GM21528 (cell line): Measurements from ENCODE around the gene MMP7.
A peak's percentile ranks its signal among the peaks of the same experiment; 100 is the strongest.

Experiments used
- ATAC-seq: cut with Tn5 transposase; IDR thresholded peaks from one replicate; pipeline ENCODE4 v1.9.1; 2021; ENCODE audit warnings: mild to moderate bottlenecking, moderate library complexity; ENCODE audit not compliant: unreplicated experiment, low FRiP score

The MMP7 gene

GRCh38 chr11:102530558-102530957 lies at the start of gene MMP7:
MMP7 (minus strand) TSS chr11:102530747; CDS start chr11:102530700, 47 bp downstream.
- ATAC-seq, result no peak

- peak; percentile 15 for ATAC-seq
Observed at GRCh38 chr11:102577723-102578122, 47.2 kb upstream of the MMP7 start.

DNA sequence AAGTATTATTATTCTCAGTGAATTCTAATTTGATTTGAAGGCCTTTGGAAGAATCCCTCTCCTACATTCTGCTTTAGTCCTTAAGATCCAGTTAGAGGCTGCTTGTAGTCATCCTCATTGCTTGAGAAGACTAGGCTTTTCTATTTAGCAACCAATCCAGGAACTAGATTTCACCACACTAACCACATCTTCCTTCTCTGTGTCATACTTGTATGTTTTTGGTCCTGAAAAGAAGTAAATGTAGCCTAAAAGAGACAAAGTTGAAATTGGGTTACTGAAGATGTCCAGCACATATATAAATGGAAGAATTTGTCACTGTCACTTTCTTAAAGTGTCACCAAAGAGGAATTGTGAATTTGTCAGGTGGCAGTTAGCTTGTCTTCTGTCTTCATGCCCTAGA lies 46.6 kb upstream of the MMP7 start:
- peak; percentile 62 for ATAC-seq

GRCh38 chr11:102576350-102576749 lies 45.8 kb upstream of the MMP7 start:
- no peak for ATAC-seq

DNA sequence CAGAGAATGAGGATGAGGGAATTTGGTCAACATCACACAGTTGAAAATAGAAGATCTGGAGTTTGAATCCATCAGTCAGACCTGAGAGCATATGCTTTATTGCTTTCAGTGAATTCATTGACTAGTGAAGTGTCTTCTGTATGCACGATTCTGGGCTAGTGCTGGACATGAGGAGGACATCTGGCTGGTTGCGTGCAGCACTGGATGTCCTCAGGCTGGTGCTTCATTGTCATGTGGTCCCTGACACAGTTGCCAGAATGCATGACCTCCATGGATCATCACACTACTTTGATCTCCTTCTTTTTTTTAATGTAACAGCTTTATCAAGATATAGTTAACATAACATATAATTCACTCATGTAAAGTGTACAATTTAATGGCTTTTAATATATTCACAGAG lies 44.5 kb upstream of the MMP7 start:
- no peak for ATAC-seq

GRCh38 chr11:102573851-102574250 lies 43.3 kb upstream of the MMP7 start:
- ATAC-seq, result no peak

- no peak for ATAC-seq
Observed at GRCh38 chr11:102572554-102573220, 42.1 kb upstream of the MMP7 start.

GRCh38 chr11:102568851-102569250 lies 38.3 kb upstream of the MMP7 start:
- no peak for ATAC-seq

DNA sequence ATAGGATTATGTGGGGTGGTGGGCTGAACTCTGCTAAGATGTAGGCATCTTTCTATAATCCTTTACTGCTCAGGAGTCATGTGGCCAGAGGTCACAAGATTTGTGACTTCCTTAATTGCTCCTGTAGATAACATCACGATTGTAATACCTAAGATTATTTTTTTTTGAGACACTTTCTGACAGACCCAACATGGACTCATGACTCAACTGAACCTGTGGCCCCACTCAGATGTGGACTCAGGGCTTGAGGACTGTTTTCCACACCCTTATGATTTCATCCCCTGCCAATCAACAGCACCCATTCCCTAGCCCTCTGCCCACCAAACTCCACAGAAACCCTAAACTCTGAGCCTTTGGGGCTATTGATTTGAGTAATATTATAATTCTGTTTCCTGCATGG lies 35.6 kb upstream of the MMP7 start:
- ATAC-seq, result no peak

GRCh38 chr11:102564110-102564509 lies 33.6 kb upstream of the MMP7 start:
- ATAC-seq, result peak; percentile 61

- ATAC-seq, result no peak
Observed at GRCh38 chr11:102561636-102562035, 31.1 kb upstream of the MMP7 start.

GRCh38 chr11:102560555-102561011 lies 30.0 kb upstream of the MMP7 start:
- peak; percentile 77 for ATAC-seq

DNA sequence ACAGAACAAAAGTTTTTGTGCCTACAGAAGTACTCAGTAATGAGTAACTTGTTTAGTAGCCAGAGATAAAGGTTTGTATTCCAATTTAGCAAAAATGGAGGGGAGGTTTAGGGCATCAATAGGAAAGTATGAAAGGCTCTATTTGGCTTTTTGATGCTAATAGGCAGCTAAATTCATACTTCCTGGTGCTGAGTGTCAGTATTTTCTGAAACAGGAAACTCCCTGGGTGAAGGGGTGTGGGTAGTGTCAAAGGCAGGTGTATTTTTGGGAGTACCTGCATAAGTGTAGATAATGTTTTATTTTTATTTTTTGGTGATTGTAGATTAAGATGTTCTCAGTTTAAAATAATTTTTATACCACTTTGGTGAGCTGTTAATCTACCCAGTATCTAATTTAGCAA lies 29.3 kb upstream of the MMP7 start:
- peak; percentile 51 for ATAC-seq

GRCh38 chr11:102555091-102555490 lies 24.5 kb upstream of the MMP7 start:
- no peak for ATAC-seq

GRCh38 chr11:102553835-102554282 lies 23.3 kb upstream of the MMP7 start:
- ATAC-seq, result peak; percentile 75

GRCh38 chr11:102552447-102553194 lies 22.1 kb upstream of the MMP7 start:
- ATAC-seq, result no peak

DNA sequence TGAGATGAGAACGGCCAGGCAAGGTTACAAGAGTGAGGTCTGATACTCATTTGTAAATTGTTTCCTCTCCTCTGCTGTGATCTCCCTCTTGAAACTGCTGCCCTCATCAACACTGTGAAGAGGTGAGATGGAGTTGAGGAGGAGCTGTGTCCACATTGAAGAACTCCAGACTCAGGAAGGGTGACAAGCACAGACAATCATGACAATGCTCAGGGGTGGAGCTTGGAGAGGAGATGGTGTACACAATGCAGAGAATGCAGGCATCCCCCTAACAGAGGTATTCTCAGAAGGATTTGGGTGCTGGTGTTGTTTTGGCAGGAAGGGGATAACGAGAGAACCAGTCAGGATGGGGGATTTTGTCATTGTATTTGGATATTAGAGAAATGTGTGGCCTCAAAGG lies 21.5 kb upstream of the MMP7 start:
- no peak for ATAC-seq

DNA sequence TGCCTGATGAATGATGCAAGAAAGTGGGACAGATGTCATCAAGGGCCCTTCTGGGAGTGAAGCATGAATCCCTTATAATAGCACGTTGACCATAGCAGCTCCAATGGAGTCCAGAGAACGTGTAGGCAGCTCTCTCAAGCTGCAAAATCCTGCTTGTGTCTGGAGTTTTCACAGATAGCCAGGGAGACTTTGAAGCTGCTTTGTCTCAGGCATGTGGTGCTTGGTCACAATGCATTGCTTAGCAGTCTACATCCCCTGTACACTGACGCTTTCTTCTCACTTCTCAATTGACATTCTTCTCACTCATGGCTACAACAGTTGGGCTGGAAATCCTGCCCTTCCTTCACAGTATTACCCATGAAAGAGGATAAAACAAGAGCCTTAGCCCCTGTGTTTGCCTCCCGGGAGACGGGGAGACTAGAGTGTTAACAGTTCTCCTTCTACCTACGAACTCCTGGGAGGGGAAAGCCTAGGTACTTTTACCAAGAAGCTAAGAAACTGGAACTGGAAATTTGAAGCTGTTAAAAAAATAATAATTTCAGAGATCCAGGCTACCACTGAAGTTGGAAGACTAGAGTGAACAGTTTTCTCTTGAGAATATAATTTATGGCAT lies 20.7 kb upstream of the MMP7 start:
- ATAC-seq, result no peak

DNA sequence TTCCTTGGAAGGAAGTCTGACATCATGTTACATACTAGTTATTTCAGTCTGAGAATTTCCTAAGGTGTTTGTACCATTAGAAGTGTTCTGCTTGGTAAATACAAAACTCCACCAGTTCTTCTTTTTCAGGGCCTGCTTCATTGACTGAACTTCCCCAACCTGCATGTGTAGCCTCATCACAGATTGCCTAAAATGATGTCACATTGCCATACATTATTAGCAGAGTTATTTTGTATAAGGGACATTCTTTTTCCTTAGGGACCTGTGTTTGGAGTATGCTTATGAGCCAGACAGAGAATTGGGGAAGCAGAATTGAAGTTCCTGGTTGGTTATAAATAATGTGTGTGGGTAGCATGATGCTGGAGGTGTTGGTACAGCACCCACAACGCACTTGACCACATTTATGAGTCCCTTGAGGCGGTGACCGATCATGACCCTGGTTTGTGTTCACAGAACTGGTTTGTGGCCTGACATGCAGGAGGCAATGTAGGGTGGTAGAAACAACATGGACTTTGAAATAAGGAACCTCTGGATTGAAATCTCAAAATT lies 16.4 kb upstream of the MMP7 start:
- ATAC-seq, result peak; percentile 67

GRCh38 chr11:102546427-102546826 lies 15.9 kb upstream of the MMP7 start:
- ATAC-seq, result peak; percentile 71

- ATAC-seq, result no peak
Observed at GRCh38 chr11:102545701-102546100, 15.2 kb upstream of the MMP7 start.
